ENCODE results near the gene ST6GALNAC3.

Gene ST6GALNAC3

GRCh38 chr1:76576876-76577524 lies 502.5 kb downstream of the ST6GALNAC3 start:
- Mint-ChIP-seq H3K27me3 (no peaks in the 10 kb centered on the region), H3K36me3 (no peaks in the 10 kb centered on the region), H3K27ac (no peak overlapping the region), H3K4me1 (peaks cover 10% of the 10 kb centered on the region), H3K9me3 (no peaks in the 10 kb centered on the region), H3K4me3 (no peak overlapping the region)
- ATAC-seq: no peak

- Mint-ChIP-seq H3K36me3 (no peaks in the 10 kb centered on the region), H3K4me1 (peaks cover 10% of the 10 kb centered on the region), H3K27ac (no peak overlapping the region), H3K27me3 (no peaks in the 10 kb centered on the region), H3K4me3 (no peak overlapping the region), H3K9me3 (no peaks in the 10 kb centered on the region)
- no peak for ATAC-seq
Measured at GRCh38 chr1:76577525-76578185, 503.1 kb downstream of the ST6GALNAC3 start.

- no peaks in the 10 kb centered on the region for H3K36me3 Mint-ChIP-seq
- H3K4me3 Mint-ChIP-seq: no peak overlapping the region
- H3K4me1 Mint-ChIP-seq: peaks cover 10% of the 10 kb centered on the region
- no peak overlapping the region for H3K27ac Mint-ChIP-seq
- no peaks in the 10 kb centered on the region for H3K9me3 Mint-ChIP-seq
- ATAC-seq: no peak
- H3K27me3 Mint-ChIP-seq: no peaks in the 10 kb centered on the region
Measured at GRCh38 chr1:76580206-76580605, 505.7 kb downstream of the ST6GALNAC3 start.

- no peak for ATAC-seq
- Mint-ChIP-seq H3K4me1 (peaks cover 5% of the 10 kb centered on the region), H3K4me3 (no peak overlapping the region), H3K27me3 (no peaks in the 10 kb centered on the region), H3K36me3 (no peaks in the 10 kb centered on the region), H3K27ac (no peak overlapping the region), H3K9me3 (no peaks in the 10 kb centered on the region)
Measured at GRCh38 chr1:76581712-76582111, 507.2 kb downstream of the ST6GALNAC3 start.

GRCh38 chr1:76583235-76583868 lies 508.8 kb downstream of the ST6GALNAC3 start:
- no peak for ATAC-seq
- H3K27me3 Mint-ChIP-seq: no peaks in the 10 kb centered on the region

GRCh38 chr1:76583875-76584477 lies 509.4 kb downstream of the ST6GALNAC3 start:
- Mint-ChIP-seq H3K4me1 (no peaks in the 10 kb centered on the region), H3K9me3 (no peaks in the 10 kb centered on the region), H3K27me3 (no peaks in the 10 kb centered on the region), H3K36me3 (no peaks in the 10 kb centered on the region), H3K27ac (no peak overlapping the region), H3K4me3 (no peak overlapping the region)
- no peak for ATAC-seq

More at GRCh38 chr1:76583235-76583868, 508.8 kb downstream of the ST6GALNAC3 start:
- no peak overlapping the region for H3K4me3 Mint-ChIP-seq
- H3K36me3 Mint-ChIP-seq: no peaks in the 10 kb centered on the region
- H3K4me1 Mint-ChIP-seq: no peaks in the 10 kb centered on the region
- H3K9me3 Mint-ChIP-seq: no peaks in the 10 kb centered on the region
- no peak overlapping the region for H3K27ac Mint-ChIP-seq

- H3K4me3 Mint-ChIP-seq: no peak overlapping the region
- no peaks in the 10 kb centered on the region for H3K27me3 Mint-ChIP-seq
- H3K4me1 Mint-ChIP-seq: no peaks in the 10 kb centered on the region
- H3K36me3 Mint-ChIP-seq: no peaks in the 10 kb centered on the region
- no peaks in the 10 kb centered on the region for H3K9me3 Mint-ChIP-seq
- ATAC-seq: no peak
- no peak overlapping the region for H3K27ac Mint-ChIP-seq
Measured at GRCh38 chr1:76585980-76586674, 511.6 kb downstream of the ST6GALNAC3 start.

- Mint-ChIP-seq H3K9me3 (no peaks in the 10 kb centered on the region), H3K4me1 (no peaks in the 10 kb centered on the region), H3K4me3 (no peak overlapping the region), H3K27ac (no peak overlapping the region), H3K27me3 (no peaks in the 10 kb centered on the region), H3K36me3 (no peaks in the 10 kb centered on the region)
- ATAC-seq: no peak
Measured at GRCh38 chr1:76587212-76587611, 512.7 kb downstream of the ST6GALNAC3 start.

GRCh38 chr1:76591461-76591860 lies 516.9 kb downstream of the ST6GALNAC3 start:
- H3K36me3 Mint-ChIP-seq: no peaks in the 10 kb centered on the region
- no peaks in the 10 kb centered on the region for H3K27me3 Mint-ChIP-seq
- no peaks in the 10 kb centered on the region for H3K4me1 Mint-ChIP-seq
- H3K4me3 Mint-ChIP-seq: no peak overlapping the region
- no peak overlapping the region for H3K27ac Mint-ChIP-seq
- H3K9me3 Mint-ChIP-seq: peaks cover 3% of the 10 kb centered on the region
- ATAC-seq: no peak

- Mint-ChIP-seq H3K27ac (no peak overlapping the region), H3K4me3 (no peak overlapping the region), H3K9me3 (peaks cover 3% of the 10 kb centered on the region), H3K36me3 (no peaks in the 10 kb centered on the region), H3K4me1 (no peaks in the 10 kb centered on the region), H3K27me3 (no peaks in the 10 kb centered on the region)
- ATAC-seq: no peak
Measured at GRCh38 chr1:76591963-76592362, 517.4 kb downstream of the ST6GALNAC3 start.

- Mint-ChIP-seq H3K27me3 (no peaks in the 10 kb centered on the region), H3K4me3 (no peak overlapping the region), H3K36me3 (no peaks in the 10 kb centered on the region), H3K27ac (no peak overlapping the region), H3K9me3 (peaks cover 3% of the 10 kb centered on the region), H3K4me1 (no peaks in the 10 kb centered on the region)
- no peak for ATAC-seq
Measured at GRCh38 chr1:76593141-76593540, 518.6 kb downstream of the ST6GALNAC3 start.

GRCh38 chr1:76593618-76594017 lies 519.1 kb downstream of the ST6GALNAC3 start:
- Mint-ChIP-seq H3K27me3 (no peaks in the 10 kb centered on the region), H3K36me3 (no peaks in the 10 kb centered on the region), H3K27ac (no peak overlapping the region), H3K4me1 (no peaks in the 10 kb centered on the region), H3K9me3 (peaks cover 3% of the 10 kb centered on the region), H3K4me3 (no peak overlapping the region)
- no peak for ATAC-seq

GRCh38 chr1:76595024-76595423 lies 520.5 kb downstream of the ST6GALNAC3 start:
- Mint-ChIP-seq H3K4me1 (no peaks in the 10 kb centered on the region), H3K27me3 (no peaks in the 10 kb centered on the region), H3K9me3 (peaks cover 3% of the 10 kb centered on the region), H3K4me3 (no peak overlapping the region), H3K27ac (no peak overlapping the region), H3K36me3 (no peaks in the 10 kb centered on the region)
- ATAC-seq: no peak

- no peak for ATAC-seq
- Mint-ChIP-seq H3K4me3 (no peak overlapping the region), H3K36me3 (no peaks in the 10 kb centered on the region), H3K27ac (no peak overlapping the region), H3K9me3 (no peaks in the 10 kb centered on the region), H3K27me3 (no peaks in the 10 kb centered on the region), H3K4me1 (no peaks in the 10 kb centered on the region)
Measured at GRCh38 chr1:76601465-76601864, 526.9 kb downstream of the ST6GALNAC3 start.

GRCh38 chr1:76607717-76608116 lies 533.2 kb downstream of the ST6GALNAC3 start:
- Mint-ChIP-seq H3K27ac (no peak overlapping the region), H3K4me1 (no peaks in the 10 kb centered on the region), H3K36me3 (no peaks in the 10 kb centered on the region), H3K9me3 (no peaks in the 10 kb centered on the region), H3K27me3 (no peaks in the 10 kb centered on the region), H3K4me3 (no peak overlapping the region)
- ATAC-seq: no peak
